HG03469 (cell line): ENCODE measurements around the gene HOXC11.

Experiments
- ATAC-seq: cut with Tn5 transposase; IDR thresholded peaks from one replicate; pipeline ENCODE4 v1.9.1; 2021; ENCODE audit warnings: mild to moderate bottlenecking, moderate library complexity, moderate number of reproducible peaks; ENCODE audit not compliant: unreplicated experiment

The HOXC11 gene

DNA sequence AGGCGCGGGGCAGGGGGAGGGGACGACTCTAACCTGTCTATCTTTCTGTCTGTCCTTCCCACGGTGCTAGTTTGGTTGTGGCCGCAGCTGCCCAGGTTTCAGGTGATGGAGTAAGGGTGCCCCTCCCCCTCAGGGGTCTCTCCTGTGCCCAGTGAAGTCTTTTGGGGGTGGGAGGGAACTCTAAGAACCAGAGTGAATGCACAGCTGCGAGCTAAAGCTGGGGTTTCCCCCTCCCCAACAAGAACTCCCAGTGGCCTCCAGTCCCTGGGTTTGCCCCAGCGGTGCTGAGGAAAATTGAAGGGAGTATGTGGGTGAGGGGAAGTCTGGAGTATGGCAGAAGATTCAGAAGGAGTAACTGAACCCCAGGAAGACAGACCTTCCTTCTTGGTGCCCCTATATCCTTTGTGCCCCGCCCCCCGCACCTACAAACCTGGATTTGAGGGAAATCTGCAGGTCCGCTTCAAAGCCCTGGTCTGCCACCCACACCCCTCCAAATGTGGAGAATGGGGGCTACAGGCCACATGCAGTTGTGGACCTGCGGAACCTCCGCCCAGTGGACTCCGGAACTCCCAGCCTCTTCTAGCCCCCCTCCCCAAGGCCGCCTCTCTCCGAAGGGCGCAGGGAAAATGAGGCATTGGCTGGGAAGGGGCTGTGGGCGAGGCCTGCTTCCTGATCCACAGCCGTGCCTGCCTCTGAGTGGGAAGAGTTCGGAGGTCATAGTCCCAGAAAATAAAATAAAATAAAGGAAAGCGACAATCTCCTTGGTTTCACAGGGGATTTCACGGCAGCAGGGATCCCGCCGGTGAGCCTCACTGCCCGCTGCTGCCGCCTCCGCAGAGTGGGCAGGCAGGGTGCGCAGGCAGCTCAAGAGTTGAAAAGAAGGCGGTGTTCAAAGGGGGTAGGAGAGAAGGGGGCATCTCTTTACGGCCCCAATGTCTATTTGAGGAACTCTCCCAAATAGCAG lies 23.6 kb downstream of the HOXC11 start:
- ATAC-seq, result no peak

DNA sequence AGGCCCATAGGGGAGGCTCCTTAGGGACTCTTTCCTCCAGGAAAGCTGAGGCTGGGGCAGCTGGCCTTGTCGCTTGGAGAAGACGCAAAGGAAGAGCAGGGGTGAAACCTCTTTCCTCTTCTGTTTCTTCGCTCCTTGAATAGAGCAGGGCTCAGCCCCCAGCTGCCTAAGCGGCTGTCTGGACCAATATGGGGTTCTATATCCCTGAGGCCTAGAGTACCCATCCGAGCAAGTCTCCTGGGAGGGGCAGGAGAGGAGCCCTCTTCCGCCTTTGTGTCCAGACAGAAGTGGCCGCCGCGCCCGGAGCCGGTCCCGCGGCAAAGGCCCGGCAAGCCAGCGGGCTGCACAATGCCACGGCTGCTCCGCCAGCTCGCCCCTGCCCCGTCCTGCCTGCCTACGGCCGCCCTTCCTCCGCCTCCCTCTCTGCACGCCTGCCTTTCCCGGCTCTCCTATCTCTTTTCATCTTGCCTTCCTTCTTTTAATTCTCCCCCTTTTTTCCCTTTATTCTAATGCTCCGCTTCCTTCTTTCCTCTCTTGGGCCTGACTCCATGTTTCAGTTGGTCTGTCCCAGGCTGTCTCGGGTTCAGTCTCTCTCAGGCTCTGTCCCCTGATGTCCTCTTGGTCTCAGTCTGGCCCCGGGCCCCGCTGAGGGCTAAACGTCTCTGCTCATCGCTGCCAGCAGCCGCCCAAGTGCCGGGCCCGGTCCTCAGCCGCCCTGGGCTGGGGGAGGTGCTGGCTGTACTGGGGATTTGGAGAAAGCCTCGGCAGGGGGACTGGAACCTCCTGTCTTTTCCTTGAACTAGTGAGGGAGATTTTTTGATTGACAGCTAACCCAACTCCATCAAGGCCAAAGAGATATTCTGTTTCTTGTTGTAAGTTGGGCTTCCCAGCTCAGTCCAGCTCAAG lies 24.5 kb downstream of the HOXC11 start:
- ATAC-seq, result no peak

DNA sequence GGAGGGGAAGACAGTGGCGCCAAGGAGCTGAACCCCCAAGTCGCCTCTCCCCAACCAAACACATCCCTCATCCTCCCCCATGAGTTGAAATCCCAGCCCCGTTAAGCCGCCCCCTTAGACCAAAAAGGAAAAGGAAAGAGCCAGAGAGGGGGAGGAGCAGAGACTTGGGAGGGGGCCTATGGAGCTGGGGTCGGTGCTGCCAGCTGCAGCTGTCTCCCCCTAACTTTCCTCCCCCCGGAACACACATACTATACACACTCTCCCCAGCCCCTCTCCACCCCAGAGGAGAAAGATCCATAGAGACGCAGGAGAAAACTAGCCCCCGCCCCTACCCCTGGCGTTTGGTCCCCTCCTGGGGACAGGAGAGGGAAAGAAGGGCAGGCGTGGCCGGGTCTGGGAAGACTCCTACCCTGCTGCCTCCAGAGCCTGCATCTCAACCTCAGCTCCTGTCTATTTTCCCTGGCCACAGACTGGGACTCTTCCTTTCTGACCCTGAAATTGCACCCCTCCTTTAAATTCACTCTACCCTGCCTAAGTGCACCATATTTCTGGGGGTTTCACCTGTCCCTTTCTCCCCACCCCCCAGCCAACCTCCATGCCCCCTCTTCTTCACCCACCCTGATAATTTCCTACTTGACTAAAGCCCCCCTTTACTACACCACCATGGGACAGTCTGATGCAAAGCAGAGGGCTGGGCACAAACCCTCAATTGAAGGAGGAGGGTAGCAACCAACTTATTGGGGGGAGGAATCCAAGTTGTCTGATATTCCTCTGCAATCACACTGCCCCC lies 25.4 kb downstream of the HOXC11 start:
- no peak for ATAC-seq

DNA sequence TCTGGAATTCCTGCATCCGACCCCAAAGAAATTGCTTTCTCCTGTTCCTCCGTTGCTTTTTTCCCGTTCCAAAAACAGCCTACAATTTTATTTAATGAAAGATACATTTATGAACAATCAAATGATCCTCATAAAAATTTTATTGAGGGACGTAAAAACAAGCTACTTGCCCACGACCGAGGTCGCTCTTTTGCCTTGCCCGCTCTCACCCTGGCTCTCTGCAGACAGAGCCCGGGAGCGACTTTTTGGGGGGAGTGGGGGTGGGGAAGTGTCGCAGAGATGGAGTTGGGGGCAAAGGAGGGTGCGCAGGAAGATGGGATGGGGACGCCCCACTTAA lies 25.9 kb downstream of the HOXC11 start:
- ATAC-seq, result no peak

DNA sequence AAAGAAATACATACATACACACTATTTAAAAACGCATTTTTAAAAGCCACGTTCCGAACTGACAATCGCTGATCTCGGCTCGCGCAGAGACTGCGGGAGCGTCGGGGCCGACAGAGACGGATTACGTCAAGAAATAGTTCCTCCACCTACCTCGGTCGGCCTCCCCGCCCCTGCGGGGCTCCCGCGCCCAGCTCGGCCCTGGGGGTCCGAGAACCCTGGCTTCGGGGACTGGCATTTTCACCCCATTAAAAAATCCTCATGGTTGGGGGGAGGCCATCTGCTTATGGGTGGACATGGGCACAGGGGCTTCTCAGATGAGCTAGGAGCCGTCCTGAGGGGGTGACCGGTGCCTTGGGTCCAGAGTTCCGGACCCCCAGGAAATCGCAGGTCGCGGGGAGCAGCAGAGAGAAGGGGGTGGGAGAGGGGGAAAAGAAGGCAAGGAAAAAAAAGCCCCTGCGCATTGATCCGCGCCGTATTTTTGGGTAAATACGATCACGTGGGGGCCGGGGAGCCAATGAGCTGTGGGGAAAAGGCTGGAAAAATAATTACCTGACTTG lies 26.7 kb downstream of the HOXC11 start:
- ATAC-seq, result no peak

DNA sequence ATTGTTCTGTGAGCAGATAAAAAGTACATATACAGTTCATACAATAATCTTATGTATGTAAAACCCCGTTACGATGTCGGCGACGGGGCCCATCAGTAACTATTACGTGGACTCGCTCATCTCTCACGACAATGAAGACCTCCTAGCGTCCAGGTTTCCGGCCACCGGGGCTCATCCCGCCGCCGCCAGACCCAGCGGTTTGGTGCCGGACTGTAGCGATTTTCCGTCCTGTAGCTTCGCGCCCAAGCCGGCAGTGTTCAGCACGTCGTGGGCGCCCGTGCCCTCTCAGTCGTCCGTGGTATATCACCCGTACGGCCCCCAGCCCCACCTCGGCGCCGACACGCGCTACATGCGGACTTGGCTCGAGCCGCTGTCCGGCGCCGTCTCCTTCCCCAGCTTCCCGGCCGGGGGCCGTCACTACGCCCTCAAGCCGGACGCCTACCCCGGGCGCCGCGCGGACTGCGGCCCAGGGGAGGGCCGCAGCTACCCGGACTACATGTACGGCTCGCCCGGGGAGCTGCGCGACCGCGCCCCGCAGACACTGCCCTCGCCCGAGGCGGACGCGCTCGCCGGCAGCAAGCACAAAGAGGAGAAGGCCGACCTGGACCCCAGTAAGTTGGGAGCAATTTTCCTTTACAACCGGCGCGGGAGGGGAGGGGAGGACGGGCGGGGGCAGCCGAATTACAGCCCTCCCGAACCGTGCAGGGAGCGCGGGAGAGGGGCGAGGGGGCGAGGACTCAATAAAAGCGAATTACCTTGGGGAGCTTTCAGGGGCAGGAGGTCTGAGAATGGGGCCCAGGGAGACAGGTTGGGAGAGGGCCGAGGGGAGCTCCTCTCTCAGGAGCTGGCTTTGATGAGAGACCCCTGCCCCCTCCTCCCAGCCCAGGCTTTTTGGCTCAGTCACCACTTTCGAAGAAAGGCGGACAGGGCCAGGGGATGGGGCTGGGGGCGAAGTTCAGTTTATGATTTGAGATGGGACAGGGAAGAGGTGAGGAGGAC lies 27.5 kb downstream of the HOXC11 start, which contains the start of gene HOXC9:
HOXC9 (plus strand) TSS at position 46 of the 999 bp plus-strand sequence; CDS start at position 74, 28 bp downstream.
- no peak for ATAC-seq

DNA sequence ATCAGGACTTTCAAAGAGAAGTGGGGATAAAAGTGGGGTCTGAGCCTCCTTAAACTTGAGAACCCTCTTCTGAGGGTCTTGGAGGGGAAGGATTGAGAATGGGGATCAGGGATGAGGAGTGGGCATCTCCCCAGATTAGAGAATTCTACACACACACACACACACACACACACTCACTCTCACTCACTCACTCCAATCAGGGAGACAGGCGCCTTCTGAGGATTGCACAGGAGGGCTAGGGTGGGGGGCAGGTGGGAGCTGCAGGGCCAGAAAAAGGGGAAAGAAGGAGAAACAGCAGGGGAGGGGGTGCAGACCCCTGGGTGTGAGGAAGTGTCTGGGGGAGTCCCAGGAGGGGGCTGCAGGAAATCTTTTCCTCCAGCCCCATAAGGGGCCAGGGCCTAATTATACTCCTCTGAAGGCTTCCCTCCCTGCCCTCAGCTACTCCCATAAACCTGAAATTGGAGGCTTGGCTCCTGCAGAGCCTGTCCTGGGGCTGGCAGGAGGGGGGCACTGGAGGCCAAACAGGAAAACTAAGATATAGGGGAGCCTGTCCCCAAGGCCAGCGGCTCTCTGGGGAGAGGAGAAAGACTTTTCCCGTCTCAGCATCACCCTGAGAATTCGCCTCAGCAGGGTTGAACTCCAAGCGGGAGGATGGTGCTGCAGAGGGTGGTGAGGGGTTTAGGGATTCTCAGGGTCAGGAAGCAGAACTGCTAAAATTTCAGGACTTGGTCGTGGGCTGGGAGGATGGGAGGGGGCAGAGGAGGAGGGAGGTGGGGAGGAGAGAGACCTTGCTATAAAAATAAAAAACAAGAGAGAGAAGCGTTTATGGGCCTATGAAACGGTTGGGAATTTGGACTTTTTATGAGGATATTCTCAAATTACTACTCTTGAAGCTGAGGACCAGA lies 28.6 kb downstream of the HOXC11 start:
- no peak for ATAC-seq

DNA sequence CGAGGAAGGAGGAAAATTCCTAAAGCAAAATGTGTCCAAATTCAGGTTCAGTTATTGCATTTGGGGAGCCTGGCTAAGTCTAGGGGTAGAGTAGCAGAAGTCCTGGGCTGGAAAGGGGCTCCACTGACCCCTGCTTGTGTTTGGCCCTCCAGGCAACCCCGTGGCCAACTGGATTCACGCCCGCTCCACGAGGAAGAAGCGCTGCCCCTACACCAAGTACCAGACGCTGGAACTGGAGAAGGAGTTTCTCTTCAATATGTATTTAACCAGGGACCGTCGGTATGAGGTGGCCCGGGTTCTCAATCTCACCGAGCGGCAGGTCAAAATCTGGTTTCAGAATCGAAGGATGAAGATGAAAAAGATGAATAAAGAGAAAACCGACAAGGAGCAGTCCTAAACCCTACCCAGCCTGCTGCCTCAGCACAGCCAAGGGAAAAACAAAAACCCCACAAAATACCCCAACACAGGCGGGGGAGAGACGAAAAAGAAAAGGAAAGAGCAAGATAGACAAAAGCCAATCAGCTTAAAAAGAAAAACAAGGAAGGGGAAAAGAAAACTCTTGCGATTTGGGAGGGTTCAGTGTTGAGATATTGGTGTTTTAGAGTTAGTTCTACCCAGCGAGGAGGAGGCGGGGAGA lies 29.5 kb downstream of the HOXC11 start:
- no peak for ATAC-seq

DNA sequence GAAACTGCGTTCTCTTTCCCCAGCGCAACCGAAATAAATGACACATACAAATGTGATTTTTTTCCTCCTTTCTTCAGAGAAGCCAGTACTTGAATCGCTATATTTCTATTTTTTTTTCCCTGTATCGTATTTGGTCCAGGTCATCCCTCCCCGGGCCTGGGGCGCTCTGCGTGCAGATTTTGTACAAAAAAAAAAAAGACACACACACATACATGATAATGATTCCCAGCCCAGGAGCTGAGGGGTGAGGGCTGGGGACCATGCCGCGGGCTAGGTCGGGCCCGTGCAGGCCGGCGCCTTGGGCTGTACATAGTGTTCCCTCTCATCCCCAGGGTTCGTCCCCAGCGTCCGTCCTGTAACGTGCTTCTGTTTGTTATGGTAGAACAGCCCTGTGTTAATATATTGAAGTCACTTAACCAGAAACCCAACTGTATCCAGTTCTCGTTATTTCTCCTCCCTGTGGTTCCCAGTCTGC lies 30.0 kb downstream of the HOXC11 start:
- ATAC-seq, result no peak

DNA sequence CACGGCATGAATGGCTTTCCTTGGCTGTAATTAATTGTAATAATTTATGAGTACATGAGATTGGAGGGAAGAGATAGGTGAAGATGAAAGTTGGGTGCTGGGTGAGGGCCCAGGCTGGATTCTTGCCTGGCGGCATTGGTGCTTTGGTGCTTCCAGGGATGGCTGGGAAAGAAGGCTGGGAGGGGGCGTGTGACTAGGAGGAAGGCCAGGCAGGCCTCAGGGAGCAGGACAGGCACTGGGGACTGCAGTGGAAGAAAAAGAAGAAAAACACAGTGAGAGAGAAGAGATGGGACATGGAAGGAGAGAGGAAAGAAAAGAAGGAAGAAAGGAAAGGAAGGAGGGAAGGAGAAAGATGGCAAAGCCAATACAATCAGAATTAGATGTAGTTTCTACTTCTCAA lies 30.7 kb downstream of the HOXC11 start:
- ATAC-seq, result no peak

DNA sequence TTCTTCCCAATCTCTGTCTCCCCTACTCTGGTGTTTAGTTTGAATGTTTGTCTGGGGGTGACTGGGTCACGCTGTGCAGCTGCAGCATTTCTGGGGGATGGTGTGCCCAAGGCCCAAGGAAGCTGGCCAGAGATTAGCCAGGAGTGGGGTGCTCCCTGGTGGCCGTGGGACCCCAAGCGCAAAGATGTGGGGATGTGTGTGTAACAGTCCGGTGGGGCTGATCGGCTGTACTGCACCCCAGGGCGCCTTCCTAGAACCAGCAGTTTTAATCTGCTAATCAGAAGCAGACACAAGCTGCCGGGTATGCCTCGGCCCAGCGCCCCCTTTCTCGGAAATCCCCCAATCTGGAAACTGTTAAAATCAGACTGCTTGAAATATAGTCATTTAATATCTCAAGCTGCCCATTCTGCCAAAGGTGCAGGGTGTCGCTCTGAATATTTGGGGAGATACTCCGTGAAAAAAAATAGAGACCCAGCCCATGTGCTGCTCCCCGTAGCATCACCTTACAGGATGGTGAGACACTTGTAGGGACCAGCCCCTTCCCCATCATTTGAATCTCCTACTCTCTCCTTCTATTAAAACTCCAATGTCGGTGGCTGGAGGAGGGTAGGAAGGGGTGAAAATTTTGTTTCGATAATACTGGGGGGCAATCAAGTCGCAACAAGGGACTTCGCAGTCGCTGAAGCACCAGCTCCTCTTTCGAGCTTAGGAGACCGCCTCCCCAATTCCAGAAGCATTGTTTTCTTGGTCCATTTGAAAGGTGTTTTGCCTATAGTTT lies 31.3 kb downstream of the HOXC11 start:
- no peak for ATAC-seq

DNA sequence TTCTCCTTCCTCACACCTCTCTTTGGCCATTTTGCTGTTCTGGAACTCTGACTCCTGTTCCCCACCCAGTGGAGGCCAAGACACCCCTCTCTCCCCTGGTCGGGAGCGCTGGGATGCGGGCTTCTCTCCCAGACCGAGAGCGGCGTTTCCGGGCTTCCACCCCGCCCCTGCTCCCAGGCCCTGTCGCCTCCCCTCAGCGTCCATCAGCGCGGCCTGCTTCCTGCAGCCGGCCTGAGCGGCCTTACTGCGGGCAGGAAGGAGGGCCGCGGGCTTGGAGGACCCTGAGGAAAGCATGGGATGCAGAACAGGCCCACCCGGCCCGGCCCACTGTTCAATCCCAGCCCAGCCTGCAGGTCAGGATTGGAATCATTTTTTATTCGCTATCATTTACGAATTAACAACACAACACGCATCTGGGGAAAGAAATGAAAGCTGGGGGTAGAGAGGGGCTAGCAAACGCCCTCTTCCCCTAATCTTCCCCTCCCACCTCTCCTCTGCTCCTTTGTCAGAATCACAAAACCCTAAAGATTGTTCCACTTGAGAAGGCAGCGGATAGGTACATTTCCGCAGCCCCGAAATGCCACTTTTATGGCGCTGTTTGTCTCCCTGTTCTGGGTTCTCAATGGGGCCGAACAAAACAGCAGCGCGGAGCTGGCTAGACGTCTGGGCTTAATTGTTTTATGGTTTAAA lies 32.1 kb downstream of the HOXC11 start:
- ATAC-seq, result no peak

DNA sequence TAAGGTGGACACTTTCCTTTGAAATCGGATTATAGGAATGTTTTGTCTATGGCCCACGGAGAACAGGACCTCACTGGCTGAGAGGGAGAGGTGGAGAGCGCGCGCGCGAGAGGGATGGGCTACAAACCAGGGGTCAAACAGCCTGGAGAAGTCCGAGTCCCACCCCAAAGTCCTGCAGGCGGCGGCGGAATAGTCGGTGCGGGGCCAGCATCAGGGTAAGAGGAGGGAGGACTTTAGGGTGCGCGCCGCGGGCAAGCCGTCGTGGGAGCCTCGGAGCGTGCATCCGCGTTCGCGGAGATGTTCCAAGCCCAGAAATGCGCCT lies 32.6 kb downstream of the HOXC11 start:
- no peak for ATAC-seq

DNA sequence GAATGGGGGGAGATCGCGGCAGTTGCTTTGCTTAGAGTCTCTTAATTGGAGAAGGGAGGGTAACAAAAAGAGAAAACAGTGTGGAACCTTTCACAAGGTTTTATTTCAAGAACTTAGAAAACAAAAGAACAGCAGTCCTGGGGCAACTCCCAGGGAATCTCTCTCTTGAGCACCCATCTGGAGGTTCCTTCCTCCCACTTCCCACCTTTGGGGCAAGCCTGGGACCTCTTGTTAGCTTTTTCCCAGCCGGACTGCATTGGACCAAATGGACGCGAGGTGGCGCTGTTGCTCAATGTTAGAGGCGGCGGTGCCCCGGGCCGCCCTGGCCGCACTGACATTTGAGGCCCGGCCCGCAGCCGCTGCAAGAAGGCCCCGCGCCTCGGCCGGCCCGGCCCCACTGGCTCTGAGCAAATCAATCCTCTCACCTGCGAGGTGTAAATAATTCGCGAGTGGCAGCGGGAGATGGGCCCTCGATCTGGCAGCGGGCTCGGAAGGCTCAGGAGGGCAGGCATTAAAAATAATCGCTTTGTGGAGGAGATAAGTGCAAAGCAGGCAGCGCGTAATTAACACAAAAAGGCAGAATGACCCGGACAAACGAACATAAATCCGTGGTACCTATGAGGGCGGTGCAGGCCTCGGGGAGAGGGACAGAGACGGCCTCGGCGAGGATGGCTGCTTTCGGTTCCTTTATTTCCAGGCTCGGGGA lies 33.1 kb downstream of the HOXC11 start:
- no peak for ATAC-seq

DNA sequence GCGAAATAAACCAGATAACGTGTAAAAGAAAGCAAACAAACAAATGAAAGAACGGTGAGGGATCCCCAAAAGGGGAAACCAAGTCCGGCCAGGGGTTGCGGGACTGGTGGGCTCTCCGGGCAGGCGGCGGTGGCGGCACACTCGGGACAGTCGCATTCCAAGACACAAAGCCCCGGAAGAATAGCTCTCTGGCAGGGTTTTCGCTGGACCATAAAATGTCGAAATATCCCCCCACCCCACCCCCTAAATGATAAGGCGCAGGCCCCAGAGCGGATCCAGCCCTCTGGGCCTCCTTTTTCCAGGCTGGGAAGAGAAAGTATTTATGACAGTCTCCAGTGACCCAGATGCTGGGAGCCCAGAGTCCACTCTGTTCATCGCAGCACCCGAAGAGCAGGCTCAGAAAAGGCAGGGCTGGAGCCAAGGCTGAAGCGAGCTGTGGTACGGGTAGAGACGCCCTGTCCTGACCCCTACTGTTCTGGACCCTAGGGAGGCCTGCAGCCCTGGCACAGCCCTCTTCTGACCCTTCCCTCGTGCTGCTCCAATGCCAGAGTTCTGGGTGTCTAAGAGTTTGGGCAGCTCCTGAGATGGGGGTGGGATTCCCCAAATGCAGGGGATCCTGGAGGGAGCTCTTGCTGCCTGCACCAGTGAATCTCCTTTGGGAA lies 33.8 kb downstream of the HOXC11 start:
- ATAC-seq, result no peak
